ENCODE data around the gene RASL11B. TPM values are rescaled to one million over a fixed set of nuclear protein-coding genes. Genes with fewer than 3 reads are reported as not detected.

The RASL11B gene
- total RNA-seq, 1 donor from 2014 or later, result 15.7 TPM

GRCh38 chr4:52853351-52853750, 8.8 kb upstream of the RASL11B start:
- H3K4me3 Mint-ChIP-seq, result no peak overlapping the region
- H3K36me3 Mint-ChIP-seq, result no peaks in the 10 kb centered on the region
- peaks cover 38% of the 10 kb centered on the region for H3K4me1 Mint-ChIP-seq (ENCODE audit: unreplicated experiment)
- TF ChIP-seq, protein P1, sequence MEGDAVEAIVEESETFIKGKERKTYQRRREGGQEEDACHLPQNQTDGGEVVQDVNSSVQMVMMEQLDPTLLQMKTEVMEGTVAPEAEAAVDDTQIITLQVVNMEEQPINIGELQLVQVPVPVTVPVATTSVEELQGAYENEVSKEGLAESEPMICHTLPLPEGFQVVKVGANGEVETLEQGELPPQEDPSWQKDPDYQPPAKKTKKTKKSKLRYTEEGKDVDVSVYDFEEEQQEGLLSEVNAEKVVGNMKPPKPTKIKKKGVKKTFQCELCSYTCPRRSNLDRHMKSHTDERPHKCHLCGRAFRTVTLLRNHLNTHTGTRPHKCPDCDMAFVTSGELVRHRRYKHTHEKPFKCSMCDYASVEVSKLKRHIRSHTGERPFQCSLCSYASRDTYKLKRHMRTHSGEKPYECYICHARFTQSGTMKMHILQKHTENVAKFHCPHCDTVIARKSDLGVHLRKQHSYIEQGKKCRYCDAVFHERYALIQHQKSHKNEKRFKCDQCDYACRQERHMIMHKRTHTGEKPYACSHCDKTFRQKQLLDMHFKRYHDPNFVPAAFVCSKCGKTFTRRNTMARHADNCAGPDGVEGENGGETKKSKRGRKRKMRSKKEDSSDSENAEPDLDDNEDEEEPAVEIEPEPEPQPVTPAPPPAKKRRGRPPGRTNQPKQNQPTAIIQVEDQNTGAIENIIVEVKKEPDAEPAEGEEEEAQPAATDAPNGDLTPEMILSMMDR (conservative IDR thresholded peaks at IDR 0.05), result no peak
- H3K27me3 Mint-ChIP-seq, result no peaks in the 10 kb centered on the region
- H3K9me3 Mint-ChIP-seq, result peaks cover 8% of the 10 kb centered on the region
- DNase-seq (ENCODE audit: extremely low spot score, unreplicated experiment), result no peak
- no peak overlapping the region for H3K27ac Mint-ChIP-seq

DNA sequence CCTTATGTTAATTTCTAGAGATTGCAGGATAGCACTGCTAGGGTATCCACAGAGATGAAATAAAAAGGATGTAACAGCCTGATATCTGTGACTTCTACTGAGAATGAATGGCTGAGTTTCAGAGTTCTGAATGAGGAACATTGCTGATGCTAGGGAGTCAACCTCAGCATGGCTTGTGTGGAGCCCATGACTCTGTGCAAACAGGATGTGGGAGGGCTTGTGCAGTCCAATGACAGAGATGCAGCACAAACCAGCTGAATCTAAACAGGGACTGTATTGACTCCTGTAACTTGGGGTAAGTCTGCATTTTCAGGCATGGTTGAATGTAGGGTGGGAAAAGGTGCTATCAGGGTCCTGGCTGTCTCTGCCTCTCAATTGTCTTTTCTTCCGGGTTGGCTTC, 5.3 kb upstream of the RASL11B start:
- H3K9me3 Mint-ChIP-seq, result peaks cover 12% of the 10 kb centered on the region
- H3K27me3 Mint-ChIP-seq, result peaks cover 27% of the 10 kb centered on the region
- DNase-seq (ENCODE audit: extremely low spot score, unreplicated experiment), result no peak
- no peak overlapping the region for H3K4me3 Mint-ChIP-seq
- H3K4me1 Mint-ChIP-seq (ENCODE audit: unreplicated experiment), result peaks cover 33% of the 10 kb centered on the region
- TF ChIP-seq, protein P1 (conservative IDR thresholded peaks at IDR 0.05), result no peak
- H3K27ac Mint-ChIP-seq, result no peak overlapping the region
- H3K36me3 Mint-ChIP-seq, result no peaks in the 10 kb centered on the region

GRCh38 chr4:52860361-52860760, 1.8 kb upstream of the RASL11B start:
- Mint-ChIP-seq H3K27me3 (peaks cover 36% of the 10 kb centered on the region), H3K36me3 (peaks cover 18% of the 10 kb centered on the region), H3K4me3 (peak overlapping the region; percentile 31), H3K9me3 (peaks cover 12% of the 10 kb centered on the region), H3K4me1 (ENCODE audit: unreplicated experiment) (peaks cover 35% of the 10 kb centered on the region), H3K27ac (no peak overlapping the region)
- no peak for DNase-seq (ENCODE audit: extremely low spot score, unreplicated experiment)
- TF ChIP-seq, protein P1 (conservative IDR thresholded peaks at IDR 0.05), result no peak

GRCh38 chr4:52861171-52861823, 820 bp upstream of the RASL11B start:
- TF ChIP-seq, protein P1 (conservative IDR thresholded peaks at IDR 0.05), result no peak
- Mint-ChIP-seq H3K4me1 (ENCODE audit: unreplicated experiment) (peaks cover 29% of the 10 kb centered on the region), H3K4me3 (peak overlapping the region; percentile 90), H3K36me3 (peaks cover 27% of the 10 kb centered on the region), H3K27me3 (peaks cover 36% of the 10 kb centered on the region), H3K9me3 (peaks cover 12% of the 10 kb centered on the region), H3K27ac (peak overlapping the region; percentile 59)
- DNase-seq (ENCODE audit: extremely low spot score, unreplicated experiment), result no peak

DNA sequence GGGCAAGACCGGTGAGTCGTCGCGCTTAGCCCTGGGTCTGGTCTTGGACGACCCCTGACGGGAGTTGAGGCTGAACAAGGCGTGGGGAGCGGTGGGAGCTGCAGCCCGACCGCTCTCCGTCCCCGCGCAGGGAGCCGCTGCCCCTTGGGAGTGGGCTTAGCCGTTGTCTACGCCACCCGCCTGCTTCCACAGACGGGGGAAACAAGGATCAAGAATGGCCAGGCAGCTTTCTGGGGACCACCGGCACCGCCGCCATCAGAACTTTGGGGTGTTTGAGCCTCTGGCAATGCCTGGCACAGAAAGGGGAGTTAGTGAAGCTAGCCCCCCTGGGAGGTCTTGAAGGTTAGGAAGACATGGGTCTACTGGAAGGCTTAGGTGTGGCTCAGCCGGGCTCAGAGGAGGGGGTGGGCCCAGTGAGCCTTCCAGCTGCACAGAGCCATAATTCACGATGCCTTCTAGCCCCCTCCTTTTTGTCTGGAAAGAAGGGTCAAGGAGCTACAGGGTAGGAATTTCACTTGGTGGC, 583 bp downstream of the RASL11B start:
- H3K27ac Mint-ChIP-seq, result no peak overlapping the region
- DNase-seq (ENCODE audit: extremely low spot score, unreplicated experiment), result no peak
- H3K4me3 Mint-ChIP-seq, result peak overlapping the region; percentile 88
- peaks cover 29% of the 10 kb centered on the region for H3K4me1 Mint-ChIP-seq (ENCODE audit: unreplicated experiment)
- H3K36me3 Mint-ChIP-seq, result peaks cover 30% of the 10 kb centered on the region
- TF ChIP-seq, protein P1 (conservative IDR thresholded peaks at IDR 0.05), result no peak
- H3K9me3 Mint-ChIP-seq, result peaks cover 11% of the 10 kb centered on the region
- H3K27me3 Mint-ChIP-seq, result peaks cover 36% of the 10 kb centered on the region
